Measurements from ENCODE around the gene MRPL58.

GRCh38 chr17:75063626-75064025 is 51.2 kb downstream of the MRPL58 start:
- no peak for TF ChIP-seq CTCF (IDR thresholded peaks at IDR 0.05)
- no peak for TF ChIP-seq POLR2A (IDR thresholded peaks at IDR 0.05)

Measured in body of pancreas (tissue), 4 donors.